Stimulated activated CD4-positive, alpha-beta T cell treated with anti-CD3 and anti-CD28 coated beads, TNF-alpha, amount 100 ng/mL, for 4 hours (primary cell): Measurements from ENCODE around the gene ZNF841.
"Not testable (repeated sequence)": the region's sequence is repeated elsewhere in the genome, so short reads cannot be mapped to it uniquely, and the experiment has no call there.

Experiments
- DNase-seq, 3 experiments: peaks; one replicate each; pipeline ENCODE4 v3.0.0-alpha.2; 2020; ENCODE audit warnings: low read depth in 3 of 3

ZNF841 gene

GRCh38 chr19:52095172-52096014, at the start of gene ZNF841:
Gene ZNF841, minus strand, starts transcription at chr19:52095765. Its CDS starts 10,964 bp downstream, at chr19:52084801.
- DNase-seq = peak; percentile 70 to 79 (median 73)

DNA sequence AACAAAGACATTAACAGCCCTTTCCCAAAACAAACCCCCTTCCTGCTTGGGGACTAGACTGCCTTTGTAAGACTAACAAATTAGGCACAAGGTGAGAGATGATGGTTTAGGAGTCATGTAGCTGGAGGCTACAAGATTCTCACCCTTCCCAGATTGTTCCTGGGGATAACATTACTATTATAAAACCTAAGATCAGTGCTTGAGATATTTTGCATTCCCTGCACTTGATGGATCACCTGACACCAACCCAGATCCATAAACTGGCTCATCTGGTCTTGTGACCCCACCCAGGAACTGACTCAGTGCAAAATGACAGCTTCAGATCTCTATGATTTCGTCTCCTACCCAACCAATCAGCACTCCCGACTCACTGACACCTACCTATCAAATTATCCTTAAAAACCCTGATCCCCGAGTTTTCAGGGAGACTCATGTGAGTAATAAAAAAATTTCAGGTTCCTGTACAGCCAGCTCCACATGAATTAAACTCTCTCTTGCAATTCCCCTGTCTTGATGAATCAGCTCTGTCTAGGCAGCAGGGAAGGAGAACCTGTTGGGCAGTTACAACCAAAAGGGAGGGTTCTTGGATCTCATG, 46.5 kb upstream of the ZNF841 start:
- no peak for DNase-seq

DNA sequence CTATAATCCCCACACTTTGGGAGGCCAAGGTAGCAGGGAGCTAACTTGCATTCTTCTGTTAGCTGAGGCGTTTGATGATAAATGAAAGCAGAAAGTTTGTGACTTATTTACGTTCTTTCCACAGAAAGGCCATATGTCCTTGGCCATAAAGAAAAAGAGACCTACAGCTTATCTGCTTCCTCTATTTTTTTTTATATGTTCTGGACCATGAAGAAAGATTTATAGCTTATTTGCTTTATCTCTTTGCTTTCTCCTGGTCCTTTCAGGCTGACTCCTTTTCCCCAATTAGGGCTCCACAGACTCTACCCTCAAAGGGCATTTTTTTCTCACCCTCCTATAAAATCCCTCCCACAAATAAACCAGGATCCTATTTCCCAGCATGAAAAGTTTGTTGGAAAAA, 45.6 kb upstream of the ZNF841 start:
- no peak for DNase-seq

DNA sequence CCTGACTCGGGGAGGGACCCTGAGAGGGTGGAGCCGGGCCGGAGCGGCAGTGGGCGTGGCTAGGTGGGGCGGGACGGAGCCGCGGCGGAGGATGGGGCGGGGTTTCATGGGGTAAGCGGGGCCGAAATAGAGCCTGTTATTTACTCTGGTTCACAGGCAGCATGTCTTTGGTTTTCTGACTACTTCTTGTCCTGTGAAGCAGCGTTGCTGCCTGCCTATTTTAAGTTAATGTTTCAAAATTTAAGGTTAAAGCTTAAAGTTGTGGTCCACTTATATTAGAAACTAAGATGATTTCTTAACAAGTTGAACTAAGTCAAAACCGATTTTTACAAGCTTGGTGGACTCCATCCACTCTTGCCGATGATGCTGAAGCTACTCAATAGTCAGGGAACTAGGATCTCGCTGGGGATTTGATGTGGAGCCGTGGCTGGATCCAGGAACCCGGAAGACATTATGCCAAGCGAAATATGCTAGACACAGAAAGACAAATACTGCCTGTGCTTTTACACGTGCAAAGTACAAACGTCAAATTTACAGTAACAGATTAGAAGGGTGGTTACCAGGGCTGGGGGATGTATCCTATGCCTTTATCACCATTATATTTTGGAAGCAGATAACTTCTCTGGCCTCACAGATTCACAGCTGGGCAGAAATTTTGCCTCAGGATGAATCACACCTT, 44.6 kb upstream of the ZNF841 start:
- DNase-seq = peak in 2 of 3 experiments; percentile 96 to 97

DNA sequence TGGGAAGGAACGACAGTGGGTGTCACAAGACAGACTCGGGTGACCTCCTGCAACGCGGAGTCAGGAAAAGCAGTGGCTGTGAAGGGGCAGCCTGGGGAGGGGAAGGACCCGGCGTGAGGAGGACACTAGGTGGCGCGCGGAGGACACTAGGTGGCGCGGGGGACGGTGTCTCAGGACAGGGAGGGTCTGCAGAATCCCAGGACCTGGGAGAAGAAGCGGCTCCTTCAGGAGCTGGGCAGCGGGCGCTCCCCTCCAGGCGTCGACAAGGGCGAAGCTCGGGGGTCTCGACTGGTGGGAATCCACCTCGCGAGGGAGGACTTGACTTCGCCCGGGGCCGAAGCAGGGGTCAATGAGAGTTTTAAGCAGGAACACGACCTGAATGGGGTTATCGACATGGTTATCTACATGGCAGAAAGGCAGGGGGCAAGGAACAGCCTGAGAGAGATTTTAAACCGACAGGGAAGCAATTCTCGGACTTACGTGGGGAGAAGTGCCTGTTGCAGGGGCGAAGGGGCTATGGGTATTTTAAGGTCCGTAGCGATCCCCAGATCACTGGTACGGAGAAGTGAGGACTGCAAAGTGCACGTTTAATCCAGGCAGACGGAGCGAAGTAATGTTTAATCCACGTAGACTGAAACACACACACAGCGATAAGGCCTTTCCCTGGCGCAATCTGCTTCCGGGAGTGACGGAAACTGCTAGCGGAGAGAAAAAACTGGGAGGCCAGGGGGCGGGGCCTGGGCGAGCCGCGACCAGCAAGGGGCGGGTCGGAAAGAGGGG, 43.9 kb upstream of the ZNF841 start, which contains the start of gene ZNF616:
TSS of gene ZNF616 (minus strand) at position 687 of the 780 bp plus-strand sequence. CDS start 9,426 bp downstream, outside the sequence.
- DNase-seq = peak; percentile 61 to 97 (median 63)

- DNase-seq = no peak
Observed at GRCh38 chr19:52138983-52139251, 43.4 kb upstream of the ZNF841 start.

DNA sequence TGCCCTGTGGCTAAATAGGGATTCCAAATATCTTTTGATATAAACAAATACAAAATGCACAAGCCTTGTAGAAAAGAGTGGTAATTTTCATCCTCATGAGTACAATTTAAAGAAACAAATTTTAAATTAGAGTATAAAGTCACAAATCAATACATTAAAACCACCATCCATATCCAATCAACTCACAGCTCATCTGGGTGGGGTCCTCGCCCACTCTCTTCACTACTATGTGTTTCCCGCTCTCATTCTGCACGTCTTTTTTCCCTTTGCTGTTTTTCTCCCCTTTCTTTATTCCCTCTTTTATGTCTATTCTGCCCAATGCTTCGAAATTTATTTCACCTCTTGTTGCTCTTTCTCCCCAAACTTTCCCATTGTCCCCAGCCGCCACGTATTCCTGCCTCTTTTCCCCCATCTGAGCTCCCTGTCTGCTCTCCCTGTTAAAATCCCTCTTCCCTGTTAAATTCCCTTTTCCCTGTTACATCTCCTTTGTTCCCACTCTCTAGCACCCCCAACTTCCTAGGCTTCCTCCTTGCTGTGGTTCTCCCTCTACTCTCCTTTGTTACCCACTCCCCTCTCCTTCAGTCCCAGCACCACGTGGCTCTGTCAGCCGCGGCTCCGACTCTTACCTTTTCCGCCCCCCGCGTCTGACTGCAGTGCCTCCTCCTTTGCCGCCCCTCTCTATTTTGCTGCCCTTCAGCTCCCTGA, 42.9 kb upstream of the ZNF841 start:
- peak in 1 of 3 experiments; percentile 8 for DNase-seq

- no peak for DNase-seq
Observed at GRCh38 chr19:52120286-52120685, 24.7 kb upstream of the ZNF841 start.

GRCh38 chr19:52115526-52116053, 20.0 kb upstream of the ZNF841 start:
- no peak for DNase-seq

- no peak for DNase-seq
Observed at GRCh38 chr19:52114691-52115090, 19.1 kb upstream of the ZNF841 start.

DNA sequence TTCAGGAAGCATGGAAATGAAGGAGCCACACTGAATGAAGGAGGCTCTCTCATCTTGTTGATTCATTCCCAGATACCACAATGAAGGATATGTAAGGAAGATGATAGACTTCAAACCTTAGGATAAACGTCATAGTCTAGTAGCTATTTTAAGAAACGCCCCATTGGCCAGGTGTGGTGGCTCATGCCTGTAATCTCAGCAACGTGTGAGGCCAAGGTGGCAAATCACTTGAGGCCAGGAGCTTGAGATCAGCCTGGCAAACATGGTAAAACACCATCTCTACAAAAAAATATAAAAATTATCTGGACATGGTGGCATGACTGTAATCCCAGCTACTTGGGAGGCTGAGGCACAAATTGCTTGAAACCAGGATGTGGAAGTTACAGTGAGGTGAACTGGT, 17.1 kb upstream of the ZNF841 start:
- DNase-seq = no peak

DNA sequence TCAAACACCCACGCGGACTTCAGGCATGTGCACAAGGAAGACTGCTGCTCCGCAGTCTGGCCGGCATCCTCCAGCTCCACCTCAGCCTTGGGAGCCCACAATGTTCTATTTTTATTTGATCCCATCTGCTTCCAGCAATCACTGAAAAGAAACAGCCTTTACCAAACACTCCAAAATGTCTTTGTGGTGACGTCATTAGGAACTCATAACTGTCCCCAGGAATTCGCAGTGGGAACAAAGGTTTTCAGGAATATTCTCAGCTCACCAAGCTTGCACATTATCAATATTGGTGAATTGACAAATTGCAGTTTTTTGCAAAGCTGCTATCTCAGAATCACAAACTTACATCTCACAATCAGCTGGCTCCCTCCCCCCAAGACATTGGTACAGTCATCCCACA, 15.2 kb upstream of the ZNF841 start:
- no peak for DNase-seq

DNA sequence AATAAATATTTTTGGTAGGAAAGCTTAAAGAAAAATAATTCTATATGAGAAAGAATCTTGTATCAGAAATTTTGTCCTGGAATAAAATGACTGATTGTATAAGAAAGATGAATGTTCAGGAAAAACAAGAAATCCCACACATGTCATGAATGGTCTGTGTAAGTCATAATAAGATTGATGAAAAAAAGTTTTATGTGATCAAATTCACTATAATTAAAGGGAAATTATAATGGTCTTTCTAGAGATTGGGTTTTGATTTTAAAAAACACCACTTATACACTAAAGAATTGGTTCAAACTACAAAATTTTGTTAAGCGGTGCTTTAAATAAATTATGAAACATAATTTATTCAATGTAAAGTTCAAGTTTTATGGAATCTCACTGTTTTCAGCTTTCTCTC, 7.2 kb upstream of the ZNF841 start:
- no peak for DNase-seq

DNA sequence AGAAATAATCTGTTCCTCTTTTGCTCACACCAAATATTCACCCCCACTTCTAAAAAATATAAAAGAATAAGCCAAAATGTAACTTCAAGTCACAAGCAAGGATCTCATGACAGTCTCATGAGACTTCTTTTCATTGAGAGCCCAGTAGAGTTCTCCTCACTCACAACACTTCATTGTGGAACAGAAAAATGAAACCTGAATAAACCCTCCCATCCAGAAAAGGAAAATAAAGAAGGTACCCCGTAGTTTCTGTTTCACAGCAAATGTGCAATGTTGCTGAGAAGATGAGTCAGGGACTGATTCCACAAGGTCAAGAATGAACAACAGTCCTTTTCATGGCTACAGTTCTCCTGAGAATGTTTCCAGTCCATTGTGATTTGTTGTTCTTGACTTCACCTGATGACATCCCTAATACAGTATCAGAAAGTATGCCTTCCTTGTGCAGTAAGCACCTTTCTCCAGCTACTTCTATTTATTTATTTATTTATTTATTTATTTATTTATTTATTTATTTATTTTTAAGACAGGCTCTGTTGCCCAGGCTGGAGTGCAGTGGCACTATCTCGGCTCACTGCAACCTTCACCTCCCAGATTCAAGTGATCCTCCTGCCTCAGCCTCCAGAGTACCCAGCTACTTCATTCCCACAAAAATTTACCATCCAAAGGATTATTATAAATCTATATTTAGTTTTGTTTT, 6.4 kb upstream of the ZNF841 start:
- no peak for DNase-seq

DNA sequence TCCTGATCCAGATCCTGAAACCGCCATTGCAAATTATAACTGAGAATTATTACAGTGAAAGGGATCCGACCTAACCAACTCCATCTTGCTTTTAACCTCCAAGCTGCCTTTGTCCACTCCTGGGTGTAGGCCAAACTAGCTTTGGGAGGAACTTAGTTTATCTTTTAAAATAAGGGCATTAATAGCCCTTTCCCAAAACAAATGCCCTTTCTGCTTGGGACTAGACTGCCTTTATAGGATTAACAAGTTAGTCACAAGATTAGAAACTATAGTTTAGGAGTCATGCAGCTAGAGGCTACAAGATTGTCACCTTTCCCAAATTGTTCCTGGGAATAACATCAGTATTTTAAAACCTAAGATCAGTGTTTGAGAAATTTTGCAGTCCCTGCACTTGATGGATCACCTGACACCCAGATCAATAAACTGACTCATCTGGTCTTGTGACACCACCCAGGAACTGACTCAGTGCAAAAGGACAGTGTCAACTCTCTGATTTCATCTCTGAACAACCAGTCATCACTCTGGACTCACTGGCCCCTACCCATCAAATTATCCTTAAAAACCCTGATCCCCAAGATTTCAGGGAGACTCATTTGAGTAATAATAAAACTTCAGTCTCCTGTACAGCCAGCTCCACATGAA, 4.1 kb upstream of the ZNF841 start:
- DNase-seq = no peak

DNA sequence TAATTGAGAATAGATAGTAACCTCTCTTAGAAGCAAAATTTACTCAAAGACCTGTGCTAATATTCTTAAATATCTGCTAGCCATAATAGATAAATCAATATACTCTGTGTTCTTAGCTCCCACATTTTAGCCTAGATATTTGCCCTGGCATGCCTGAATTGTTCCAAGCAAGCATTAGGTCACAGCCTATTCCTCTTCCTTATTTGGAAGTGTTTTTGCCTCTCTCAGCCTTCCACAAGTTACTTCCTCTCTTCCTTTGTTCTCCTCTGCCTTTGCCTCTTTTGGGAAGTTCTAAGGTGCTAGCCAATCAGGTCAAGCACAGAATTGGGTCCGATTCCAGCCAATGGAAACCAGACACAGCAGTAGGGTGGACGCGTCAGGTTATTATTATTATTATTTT, 851 bp upstream of the ZNF841 start:
- DNase-seq = not testable (repeated sequence)

DNA sequence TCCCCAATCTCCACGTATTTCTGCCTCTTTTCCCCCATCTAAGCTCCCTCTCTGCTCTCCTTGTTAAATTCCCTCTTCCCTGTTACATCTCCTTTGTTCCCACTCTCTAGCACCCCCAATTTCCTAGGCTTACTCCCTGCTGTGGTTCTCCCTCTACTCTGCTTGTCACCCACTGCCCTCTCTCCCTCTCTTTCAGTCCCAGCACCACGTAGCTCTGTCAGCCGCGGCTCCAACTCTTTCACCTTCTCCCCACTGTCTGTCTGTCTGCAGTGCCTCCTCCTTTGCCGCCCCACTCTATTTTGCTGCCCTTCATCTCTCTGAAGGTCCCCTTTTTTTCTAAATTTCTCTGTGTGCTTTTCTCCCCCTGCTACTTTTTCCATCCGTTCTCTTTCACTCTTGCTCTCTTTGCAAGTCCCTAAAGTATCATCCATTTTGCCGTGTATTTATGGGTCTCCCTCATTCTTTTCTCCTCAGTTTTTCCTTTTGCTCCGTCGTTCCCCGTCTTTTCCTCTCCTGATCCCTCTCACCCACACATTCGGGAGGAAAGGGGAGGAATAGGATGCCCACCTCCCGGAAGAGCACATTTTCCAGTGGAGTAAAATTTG, 937 bp downstream of the ZNF841 start:
- DNase-seq = no peak

GRCh38 chr19:52086481-52086880, 9.1 kb downstream of the ZNF841 start:
- DNase-seq = no peak

- no peak for DNase-seq
Observed at GRCh38 chr19:52070496-52070895, 25.1 kb downstream of the ZNF841 start.

DNA sequence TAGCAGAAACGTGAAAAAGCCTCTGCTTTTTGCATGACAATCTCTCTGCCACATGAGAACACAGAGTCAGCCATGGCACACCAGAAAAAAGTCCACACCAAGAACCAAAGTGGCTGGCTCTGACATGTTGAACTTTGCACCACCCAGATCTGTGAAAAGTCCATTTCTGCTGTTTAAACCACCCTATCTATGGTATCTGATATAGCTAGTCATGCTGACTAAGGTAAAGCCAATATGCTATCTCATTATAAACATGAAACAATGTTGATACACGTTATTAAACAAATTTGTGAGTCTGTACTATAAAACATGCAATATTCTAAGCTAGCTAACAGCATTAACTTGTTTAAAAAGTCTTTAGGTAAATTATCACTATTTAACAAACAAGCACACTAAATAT, 25.9 kb downstream of the ZNF841 start:
- DNase-seq = no peak
